Measurements from ENCODE around the gene PPFIA1. TPM values are rescaled to one million over a fixed set of nuclear protein-coding genes. Genes with fewer than 3 reads are reported as not detected.

PPFIA1 gene
- total and polyA plus RNA-seq, 2 of the 8 experiments (the other 6 are each of a cell fraction or from before 2014, with no cell fraction given): 44.3 to 73.5 TPM

DNA sequence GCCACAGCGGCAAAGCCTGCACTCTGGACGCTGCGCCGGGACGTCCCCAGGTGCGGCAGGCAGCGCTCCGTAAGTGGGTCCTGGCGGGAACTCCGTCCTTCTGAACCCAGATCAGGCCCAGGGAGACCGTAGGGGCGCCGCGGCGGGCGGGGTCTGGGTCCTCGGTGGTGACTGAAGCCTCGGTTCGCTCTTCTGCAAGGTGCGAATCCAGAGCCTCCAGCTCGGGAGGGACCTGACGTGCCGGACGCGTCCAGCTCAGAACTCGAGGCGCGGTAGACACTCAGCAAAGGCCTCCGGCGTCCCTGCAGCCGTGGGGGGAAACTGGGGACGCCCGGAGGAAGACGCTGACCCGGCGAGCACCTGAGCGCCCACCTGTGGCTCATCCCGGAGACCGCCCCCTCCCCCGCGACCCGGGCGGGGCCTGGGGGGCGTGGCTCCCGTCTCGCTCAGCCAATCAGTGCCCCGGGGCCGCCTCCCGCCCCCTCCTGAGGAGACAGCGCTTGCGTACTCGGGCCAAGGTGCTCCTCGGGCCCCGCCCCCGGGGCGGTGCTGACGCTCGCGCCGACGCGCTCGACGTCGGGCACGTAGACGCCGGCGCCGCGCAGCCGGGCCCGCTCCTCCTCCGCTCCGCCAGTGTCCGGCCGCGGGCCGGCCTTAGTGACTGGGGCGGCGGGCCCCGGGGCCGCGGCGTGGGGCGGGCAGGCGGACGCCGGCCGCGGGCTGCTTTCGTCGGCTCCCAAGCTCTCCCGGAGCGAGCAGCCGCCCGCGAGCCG, at the start of gene PPFIA1 (continued):
- TF ChIP-seq PHF8 (conservative IDR thresholded peaks at IDR 0.05; ENCODE audit: low read depth, low read length) (peak; percentile 89; the same call in 1 of the 2 replicates), JUN (IDR thresholded peaks at IDR 0.05; ENCODE audit: low read depth, low read length) (no peak), RBBP5 (IDR thresholded peaks at IDR 0.05; ENCODE audit: borderline replicate concordance, low read depth, low read length) (peak; percentile 78; the same call in 1 of the 2 replicates), CHD7 (IDR thresholded peaks at IDR 0.05; ENCODE audit: insufficient replicate concordance, low read length) (no peak), ZNF274 (IDR thresholded peaks at IDR 0.05; ENCODE audit: borderline replicate concordance, extremely low read depth, low read length) (no peak), POLR2A (IDR thresholded peaks at IDR 0.05; ENCODE audit: control extremely low read depth in 1 of 2, low read depth in 2 of 2, low read length in 2 of 2) (peak; percentile 53 to 72), EGR1 (IDR thresholded peaks at IDR 0.05; ENCODE audit: borderline replicate concordance, low read depth, low read length) (peak; percentile 79), TEAD4 (IDR thresholded peaks at IDR 0.05; ENCODE audit: low read depth, low read length) (no peak), JUND (IDR thresholded peaks at IDR 0.05; ENCODE audit: low read length) (no peak)
- TF ChIP-seq, protein P1, sequence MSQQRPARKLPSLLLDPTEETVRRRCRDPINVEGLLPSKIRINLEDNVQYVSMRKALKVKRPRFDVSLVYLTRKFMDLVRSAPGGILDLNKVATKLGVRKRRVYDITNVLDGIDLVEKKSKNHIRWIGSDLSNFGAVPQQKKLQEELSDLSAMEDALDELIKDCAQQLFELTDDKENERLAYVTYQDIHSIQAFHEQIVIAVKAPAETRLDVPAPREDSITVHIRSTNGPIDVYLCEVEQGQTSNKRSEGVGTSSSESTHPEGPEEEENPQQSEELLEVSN (IDR thresholded peaks at IDR 0.05): peak; percentile 43

Measured in H1 (cell line).